Measurements from ENCODE around the gene CFDP1.
A peak's percentile ranks its signal among the peaks of the same experiment; 100 is the strongest.
"Not testable (repeated sequence)": the region's sequence is repeated elsewhere in the genome, so short reads cannot be mapped to it uniquely, and the experiment has no call there.

Gene CFDP1

DNA sequence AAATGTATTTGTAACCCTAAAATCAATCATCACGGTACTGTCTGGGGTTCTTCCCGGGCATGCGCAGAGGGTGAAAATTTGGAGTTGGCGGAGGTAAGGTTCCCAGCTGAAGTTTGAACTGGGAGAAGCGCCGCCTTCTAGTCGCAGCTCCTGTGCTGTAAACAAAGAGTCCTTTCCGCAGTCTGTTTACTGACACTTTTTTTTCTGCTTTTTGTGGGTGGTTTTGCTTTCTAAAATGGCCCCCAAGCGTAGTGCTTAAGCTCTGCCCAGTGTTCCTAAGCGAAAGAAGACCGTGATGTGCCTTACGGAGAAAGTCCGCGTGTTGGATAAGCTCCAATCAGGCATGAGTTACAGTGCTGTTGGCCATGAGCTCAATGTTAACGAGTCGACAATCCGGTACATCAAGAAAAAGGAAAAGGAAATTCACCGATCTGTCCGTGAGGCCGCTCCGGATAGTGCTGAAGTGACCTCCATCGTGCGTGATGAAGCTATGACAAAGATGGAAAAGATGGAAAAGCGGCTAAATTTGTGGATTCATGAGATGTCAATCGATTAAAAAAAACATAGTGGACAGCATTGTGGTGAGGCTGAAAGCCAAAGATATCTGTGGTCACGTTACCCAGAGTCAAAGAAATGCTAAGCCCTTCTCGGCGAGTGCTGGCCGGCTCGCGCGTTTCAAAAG lies 570 bp upstream of the CFDP1 start:
- Histone ChIP-seq H3K4me3 (ENCODE audit: low read length) (peak overlapping the region; percentile 84), H3K27me3 (ENCODE audit: low read depth, low read length) (no peaks in the 10 kb centered on the region), H3K9me3 (ENCODE audit: insufficient read depth, low read length) (no peaks in the 10 kb centered on the region), H3K4me2 (ENCODE audit: low read length) (peak overlapping the region; percentile 73), H3K79me2 (ENCODE audit: low read length) (peaks cover 25% of the 10 kb centered on the region), H3K4me1 (ENCODE audit: low read length) (peaks cover 5% of the 10 kb centered on the region; the same call in 1 of the 2 replicates), H3K27ac (ENCODE audit: low read length) (peak overlapping the region; percentile 4; the same call in 1 of the 2 replicates), H3K36me3 (replicated peaks; ENCODE audit: low read depth, low read length) (no peaks in the 10 kb centered on the region), H3K9ac (ENCODE audit: low read length) (peak overlapping the region; percentile 65), H4K20me1 (ENCODE audit: insufficient read depth, low read length) (no peaks in the 10 kb centered on the region), H2AFZ (ENCODE audit: low read depth, low read length) (peak overlapping the region; percentile 98)
- TF ChIP-seq, protein P1, sequence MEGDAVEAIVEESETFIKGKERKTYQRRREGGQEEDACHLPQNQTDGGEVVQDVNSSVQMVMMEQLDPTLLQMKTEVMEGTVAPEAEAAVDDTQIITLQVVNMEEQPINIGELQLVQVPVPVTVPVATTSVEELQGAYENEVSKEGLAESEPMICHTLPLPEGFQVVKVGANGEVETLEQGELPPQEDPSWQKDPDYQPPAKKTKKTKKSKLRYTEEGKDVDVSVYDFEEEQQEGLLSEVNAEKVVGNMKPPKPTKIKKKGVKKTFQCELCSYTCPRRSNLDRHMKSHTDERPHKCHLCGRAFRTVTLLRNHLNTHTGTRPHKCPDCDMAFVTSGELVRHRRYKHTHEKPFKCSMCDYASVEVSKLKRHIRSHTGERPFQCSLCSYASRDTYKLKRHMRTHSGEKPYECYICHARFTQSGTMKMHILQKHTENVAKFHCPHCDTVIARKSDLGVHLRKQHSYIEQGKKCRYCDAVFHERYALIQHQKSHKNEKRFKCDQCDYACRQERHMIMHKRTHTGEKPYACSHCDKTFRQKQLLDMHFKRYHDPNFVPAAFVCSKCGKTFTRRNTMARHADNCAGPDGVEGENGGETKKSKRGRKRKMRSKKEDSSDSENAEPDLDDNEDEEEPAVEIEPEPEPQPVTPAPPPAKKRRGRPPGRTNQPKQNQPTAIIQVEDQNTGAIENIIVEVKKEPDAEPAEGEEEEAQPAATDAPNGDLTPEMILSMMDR (IDR thresholded peaks at IDR 0.05; ENCODE audit: low read depth, low read length) = no peak
- TF ChIP-seq EZH2phosphoT487 (IDR thresholded peaks at IDR 0.05; ENCODE audit: low read depth) = no peak

DNA sequence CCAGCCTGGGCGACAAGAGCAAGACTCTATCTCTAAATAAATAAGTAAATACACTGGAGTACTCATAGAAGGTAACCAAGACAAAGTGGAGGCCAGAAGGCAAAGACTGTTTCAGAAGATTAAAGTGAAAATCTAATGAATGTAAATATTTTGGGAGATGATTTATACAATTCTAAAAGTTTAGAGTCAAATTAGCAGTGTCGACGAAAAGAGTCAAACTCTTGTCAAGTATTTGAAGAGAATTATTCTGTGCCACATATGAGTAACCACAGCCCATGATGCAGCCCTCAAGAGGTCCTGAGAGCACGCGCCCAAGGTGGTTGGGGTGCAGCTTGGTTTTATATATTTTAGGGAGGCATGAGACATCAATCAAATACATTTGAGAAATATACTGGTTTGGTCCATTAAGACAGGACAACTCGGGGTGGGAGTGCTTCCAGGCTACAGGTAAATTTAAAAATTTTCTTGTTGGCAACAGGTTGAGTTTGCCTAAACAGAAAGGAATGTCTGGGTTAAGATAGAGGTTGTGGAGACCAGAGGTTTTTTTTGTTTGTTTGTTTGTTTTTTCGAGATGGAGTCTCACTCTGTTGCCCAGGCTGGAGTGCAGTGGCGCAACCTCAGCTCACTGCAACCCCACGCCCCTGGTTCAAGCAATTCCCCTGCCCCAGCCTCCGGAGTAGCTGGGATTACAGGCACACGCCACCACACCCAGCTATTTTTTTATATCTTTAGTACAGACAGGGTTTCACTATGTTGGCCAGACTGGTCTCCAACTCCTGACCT lies 3.5 kb downstream of the CFDP1 start:
- Histone ChIP-seq H3K4me3 (ENCODE audit: low read length) (no peak overlapping the region), H2AFZ (ENCODE audit: low read depth, low read length) (no peak overlapping the region), H3K9ac (ENCODE audit: low read length) (no peak overlapping the region), H3K27me3 (ENCODE audit: low read depth, low read length) (no peaks in the 10 kb centered on the region), H3K4me2 (ENCODE audit: low read length) (no peak overlapping the region), H3K4me1 (ENCODE audit: low read length) (peaks cover 5% of the 10 kb centered on the region; the same call in 1 of the 2 replicates), H4K20me1 (ENCODE audit: insufficient read depth, low read length) (0 out of 2 replicates have a peak, but pooled peaks cover 3% of the 10 kb centered on the region), H3K79me2 (ENCODE audit: low read length) (peaks cover 36% of the 10 kb centered on the region), H3K27ac (ENCODE audit: low read length) (no peak overlapping the region), H3K36me3 (replicated peaks; ENCODE audit: low read depth, low read length) (no peaks in the 10 kb centered on the region), H3K9me3 (ENCODE audit: insufficient read depth, low read length) (no peaks in the 10 kb centered on the region)
- TF ChIP-seq, protein P1 (IDR thresholded peaks at IDR 0.05; ENCODE audit: low read depth, low read length) = no peak
- no peak for TF ChIP-seq EZH2phosphoT487 (IDR thresholded peaks at IDR 0.05; ENCODE audit: low read depth)

DNA sequence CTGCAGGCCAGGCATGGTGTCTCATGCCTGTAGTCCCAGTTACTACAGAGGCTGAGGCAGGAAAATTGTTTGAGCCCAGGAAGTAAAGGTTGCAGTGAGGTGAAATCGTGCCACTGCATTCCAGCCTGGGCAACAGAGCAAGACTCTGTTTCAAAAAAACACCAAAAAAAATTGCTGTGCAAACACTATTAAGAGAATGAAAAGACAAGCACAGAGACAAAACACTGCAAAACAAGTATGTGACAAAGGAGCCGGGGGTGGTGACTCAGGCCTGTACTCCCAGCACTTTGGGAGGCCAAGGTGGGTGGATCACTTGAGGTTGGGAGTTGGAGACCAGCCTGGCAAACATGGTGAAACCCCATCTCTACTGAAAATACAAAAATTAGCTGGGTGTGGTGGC lies 6.8 kb downstream of the CFDP1 start:
- H3K27me3 ChIP-seq (ENCODE audit: low read depth, low read length); H2AFZ ChIP-seq (ENCODE audit: low read depth, low read length): not testable (repeated sequence)

DNA sequence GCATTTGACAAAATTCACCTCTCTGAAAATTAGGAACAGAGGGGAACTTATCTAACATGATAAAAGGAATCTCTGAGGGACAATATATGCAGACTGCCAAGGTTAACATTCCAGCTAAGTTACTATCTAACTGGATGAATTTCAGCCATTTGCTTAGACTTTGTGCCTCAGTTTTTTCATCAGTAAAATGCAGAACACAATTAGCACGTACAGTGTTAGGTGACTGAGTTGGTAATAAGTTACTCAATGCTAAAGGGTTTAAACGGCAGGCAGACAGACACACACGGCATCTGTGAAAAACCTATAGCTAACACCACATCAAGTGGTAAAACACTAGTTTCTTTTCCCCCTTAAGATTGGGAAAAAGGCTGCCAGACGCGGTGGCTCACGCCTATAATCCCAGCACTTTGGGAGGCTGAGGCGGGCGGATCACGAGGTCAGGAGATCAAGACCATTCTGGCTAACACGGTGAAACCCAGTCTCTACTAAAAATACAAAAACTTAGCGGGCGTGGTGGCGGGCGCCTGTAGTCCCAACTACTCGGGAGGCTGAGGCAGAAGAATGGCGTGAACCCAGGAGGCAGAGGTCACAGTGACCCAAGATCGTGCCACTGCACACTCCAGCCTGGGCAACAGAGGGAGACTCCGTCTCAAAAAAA lies 9.1 kb downstream of the CFDP1 start:
- not testable (repeated sequence) for H3K27ac ChIP-seq (ENCODE audit: low read length); H3K4me1 ChIP-seq (ENCODE audit: low read length); H3K9ac ChIP-seq (ENCODE audit: low read length); H3K4me2 ChIP-seq (ENCODE audit: low read length); H3K27me3 ChIP-seq (ENCODE audit: low read depth, low read length); H3K4me3 ChIP-seq (ENCODE audit: low read length); H2AFZ ChIP-seq (ENCODE audit: low read depth, low read length); H3K9me3 ChIP-seq (ENCODE audit: insufficient read depth, low read length); H3K36me3 ChIP-seq (replicated peaks; ENCODE audit: low read depth, low read length)
- peaks cover 49% of the 10 kb centered on the region for H3K79me2 ChIP-seq (ENCODE audit: low read length)
- H4K20me1 ChIP-seq (ENCODE audit: insufficient read depth, low read length) = peaks cover 15% of the 10 kb centered on the region

More for the DNA sequence above, 6.8 kb downstream of the CFDP1 start:
- H4K20me1 ChIP-seq (ENCODE audit: insufficient read depth, low read length) = peaks cover 11% of the 10 kb centered on the region
- not testable (repeated sequence) for H3K4me3 ChIP-seq (ENCODE audit: low read length); H3K4me2 ChIP-seq (ENCODE audit: low read length); H3K9ac ChIP-seq (ENCODE audit: low read length); H3K36me3 ChIP-seq (replicated peaks; ENCODE audit: low read depth, low read length); H3K27ac ChIP-seq (ENCODE audit: low read length); H3K4me1 ChIP-seq (ENCODE audit: low read length); H3K9me3 ChIP-seq (ENCODE audit: insufficient read depth, low read length)
- H3K79me2 ChIP-seq (ENCODE audit: low read length) = peaks cover 42% of the 10 kb centered on the region

All from OCI-LY3 (cell line).